NB4 (cell line): ENCODE data around the gene CCDC27.

ENCODE experiments used
- CTCF ChIP-seq: IDR thresholded peaks from one replicate; pipeline ENCODE4 v1.5.1; 2012; ENCODE audit warnings: low read depth, low read length
- MAX ChIP-seq: IDR thresholded peaks from 2 replicates; pipeline ENCODE4 v1.6.1; 2011; ENCODE audit warnings: low read depth, low read length
- MYC ChIP-seq: IDR thresholded peaks from 2 replicates; pipeline ENCODE4 v1.6.1; 2011; ENCODE audit warnings: low read depth, low read length
- POLR2A ChIP-seq: IDR thresholded peaks from 2 replicates; pipeline ENCODE4 v1.6.1; 2011; ENCODE audit warnings: mild to moderate bottlenecking; ENCODE audit not compliant: insufficient read length; ENCODE audit errors: extremely low read depth

- no peak for TF ChIP-seq CTCF
- no peak for TF ChIP-seq POLR2A
- no peak for TF ChIP-seq MAX
- no peak for TF ChIP-seq MYC
Measured at GRCh38 chr1:3805038-3805437, 52.8 kb downstream of the CCDC27 start.
